Stimulated activated CD4-positive, alpha-beta T cell treated with anti-CD3 and anti-CD28 coated beads, Interleukin-4, amount 100 ng/mL, for 4 hours (primary cell): ENCODE results near the gene AOX1.
"Not testable (repeated sequence)": the region's sequence is repeated elsewhere in the genome, so short reads cannot be mapped to it uniquely, and the experiment has no call there.

ENCODE experiments used
- DNase-seq, 2 experiments: peaks; one replicate each; pipeline ENCODE4 v3.0.0-alpha.2; 2020

The AOX1 gene

GRCh38 chr2:200670313-200670712 is 84.5 kb downstream of the AOX1 start:
- no peak for DNase-seq

- DNase-seq, result no peak
These were observed 84.9 kb downstream of the AOX1 start for GRCh38 chr2:200670751-200671150.

- no peak for DNase-seq
These were observed 87.4 kb downstream of the AOX1 start for GRCh38 chr2:200673191-200673590.

- no peak for DNase-seq
These were observed 89.0 kb downstream of the AOX1 start for GRCh38 chr2:200674837-200675236.

GRCh38 chr2:200677171-200677570 is 91.4 kb downstream of the AOX1 start:
- no peak for DNase-seq

- no peak for DNase-seq
These were observed 92.1 kb downstream of the AOX1 start for GRCh38 chr2:200677721-200678532.

GRCh38 chr2:200679127-200679526 is 93.3 kb downstream of the AOX1 start:
- no peak for DNase-seq

- no peak for DNase-seq
These were observed 93.7 kb downstream of the AOX1 start for GRCh38 chr2:200679535-200679934.

GRCh38 chr2:200681697-200682096 is 95.9 kb downstream of the AOX1 start:
- no peak for DNase-seq

GRCh38 chr2:200682407-200682806 is 96.6 kb downstream of the AOX1 start:
- not testable (repeated sequence) for DNase-seq

- no peak for DNase-seq
These were observed 102.4 kb downstream of the AOX1 start for GRCh38 chr2:200687922-200688920.

GRCh38 chr2:200689115-200689514 is 103.3 kb downstream of the AOX1 start:
- no peak for DNase-seq

GRCh38 chr2:200693836-200694470 is 108.1 kb downstream of the AOX1 start:
- no peak for DNase-seq

- DNase-seq, result no peak
These were observed 109.4 kb downstream of the AOX1 start for GRCh38 chr2:200695191-200695590.

- no peak for DNase-seq
These were observed 109.8 kb downstream of the AOX1 start for GRCh38 chr2:200695601-200696000.

- DNase-seq, result no peak
These were observed 112.4 kb downstream of the AOX1 start for GRCh38 chr2:200698217-200698616.

- no peak for DNase-seq
These were observed 113.5 kb downstream of the AOX1 start for GRCh38 chr2:200699310-200699709.

GRCh38 chr2:200700856-200701255 is 115.0 kb downstream of the AOX1 start:
- DNase-seq, result no peak

GRCh38 chr2:200702044-200702443 is 116.2 kb downstream of the AOX1 start:
- DNase-seq, result no peak

GRCh38 chr2:200702646-200703118 is 116.9 kb downstream of the AOX1 start:
- DNase-seq, result peak; percentile 41 to 62

GRCh38 chr2:200703127-200703925 is 117.5 kb downstream of the AOX1 start:
- DNase-seq, result no peak
